Smooth muscle cell (in vitro differentiated cells): ENCODE measurements around the gene BBS9. TPM values are rescaled to one million over a fixed set of nuclear protein-coding genes. Genes with fewer than 3 reads are reported as not detected.

ENCODE experiments used
- DNase-seq: peaks from one replicate; lab custom pipeline; 2025; ENCODE audit not compliant: unreplicated experiment; lab: John Stamatoyannopoulos, UW
- H2AFZ ChIP-seq: fragments of 200-600 bp; sonication (generic); 2 replicates; pipeline ENCODE4 v1.6.0; 2016; ENCODE audit warnings: antibody characterized with exemption, low read depth, mild to moderate bottlenecking
- H3F3A ChIP-seq: fragments of 200-600 bp; sonication (generic); 2 replicates; pipeline ENCODE4 v1.6.0; 2017; ENCODE audit warnings: antibody characterized with exemption, low read depth
- H3K27ac ChIP-seq: fragments of 200-600 bp; sonication (generic); 2 replicates; pipeline ENCODE4 v1.5.1; 2016; ENCODE audit warnings: low read depth, mild to moderate bottlenecking
- H3K27me3 ChIP-seq: fragments of 200-600 bp; sonication (generic); 2 replicates; pipeline ENCODE4 v1.6.1; 2016; ENCODE audit warnings: low read depth, mild to moderate bottlenecking
- H3K36me3 ChIP-seq: fragments of 200-600 bp; sonication (generic); 2 replicates; pipeline ENCODE4 v1.5.1; 2016; ENCODE audit warnings: low read depth
- H3K4me1 ChIP-seq: fragments of 200-600 bp; sonication (generic); 2 replicates; pipeline ENCODE4 v1.5.1; 2016; ENCODE audit warnings: low read depth
- H3K4me2 ChIP-seq: fragments of 200-600 bp; sonication (generic); 2 replicates; pipeline ENCODE4 v1.6.0; 2016; ENCODE audit warnings: mild to moderate bottlenecking
- H3K4me3 ChIP-seq: fragments of 200-600 bp; sonication (generic); 2 replicates; pipeline ENCODE4 v1.5.1; 2016; ENCODE audit warnings: mild to moderate bottlenecking
- H3K79me2 ChIP-seq: fragments of 200-600 bp; sonication (generic); 2 replicates; pipeline ENCODE4 v1.6.0; 2016; ENCODE audit warnings: low read depth, mild to moderate bottlenecking
- H3K9ac ChIP-seq: fragments of 200-600 bp; sonication (generic); 2 replicates; pipeline ENCODE4 v1.6.0; 2016; ENCODE audit warnings: low read depth
- H3K9me3 ChIP-seq: fragments of 200-600 bp; sonication (generic); replicated peaks from 2 replicates; pipeline ENCODE4 v1.5.1; 2016; ENCODE audit warnings: low read depth
- H4K20me1 ChIP-seq: fragments of 200-600 bp; sonication (generic); 2 replicates; pipeline ENCODE4 v1.6.0; 2016; ENCODE audit warnings: low read depth
- CTCF ChIP-seq: fragments of 200-600 bp; sonication (generic); IDR thresholded peaks from 2 replicates; pipeline ENCODE4 v1.5.1; 2017; ENCODE audit warnings: borderline replicate concordance, mild to moderate bottlenecking, antibody characterized with exemption; ENCODE audit not compliant: insufficient read depth, poor library complexity, severe bottlenecking
- WGBS: methylation state at CpG from one replicate; pipeline ENCODE4 v1.1.7; 2016; ENCODE audit warnings: low lambda C conversion rate; 5-methylcytosine and 5-hydroxymethylcytosine counted together
- polyA plus RNA-seq: library from polyadenylated mRNA; unstranded; fragments of >200 nt; fragmentation: Nextera tagmentation; extraction: Ambion mirVana; gene quantifications from 2 replicates; pipeline ENCODE4 v1.2.1, GENCODE V29; 2016
- total RNA-seq: library from RNA; depleted of rRNA; stranded (reverse); fragments of >200 nt; gene quantifications from 2 replicates; pipeline ENCODE4 v1.2.3, GENCODE V29; 2014

Gene BBS9
- total and polyA plus RNA-seq, 2 experiments from 2014 or later = 12.8 to 19.6 TPM

- Histone ChIP-seq H3K36me3 (no peaks in the 10 kb centered on the region), H3K27me3 (no peaks in the 10 kb centered on the region), H2AFZ (no peak overlapping the region), H3K9ac (no peak overlapping the region), H3K4me3 (no peak overlapping the region), H3F3A (no peaks in the 10 kb centered on the region), H3K4me2 (no peak overlapping the region), H3K27ac (no peak overlapping the region), H3K4me1 (no peaks in the 10 kb centered on the region), H3K79me2 (no peaks in the 10 kb centered on the region), H3K9me3 (no peaks in the 10 kb centered on the region), H4K20me1 (no peaks in the 10 kb centered on the region)
- no peak for DNase-seq
- no peak for TF ChIP-seq CTCF
These were observed 266.0 kb downstream of the BBS9 start for GRCh38 chr7:33395340-33395739.

GRCh38 chr7:33399528-33400213 is 270.3 kb downstream of the BBS9 start:
- TF ChIP-seq CTCF = no peak
- H3K27me3 ChIP-seq = no peaks in the 10 kb centered on the region

GRCh38 chr7:33400214-33400538 is 270.8 kb downstream of the BBS9 start:
- H3F3A ChIP-seq = no peaks in the 10 kb centered on the region
- no peaks in the 10 kb centered on the region for H4K20me1 ChIP-seq
- 91% methylated on average over 1 of the region's 1 CpG for WGBS
- DNase-seq = no peak
- H3K27ac ChIP-seq = no peak overlapping the region
- H3K36me3 ChIP-seq = no peaks in the 10 kb centered on the region
- no peak overlapping the region for H3K4me2 ChIP-seq
- no peak overlapping the region for H3K9ac ChIP-seq
- no peak overlapping the region for H2AFZ ChIP-seq
- no peaks in the 10 kb centered on the region for H3K27me3 ChIP-seq
- no peak overlapping the region for H3K4me3 ChIP-seq
- no peaks in the 10 kb centered on the region for H3K4me1 ChIP-seq
- H3K79me2 ChIP-seq = no peaks in the 10 kb centered on the region
- TF ChIP-seq CTCF = no peak
- no peaks in the 10 kb centered on the region for H3K9me3 ChIP-seq

More at GRCh38 chr7:33399528-33400213, 270.3 kb downstream of the BBS9 start:
- Histone ChIP-seq H3K79me2 (no peaks in the 10 kb centered on the region), H2AFZ (no peak overlapping the region), H3K9me3 (no peaks in the 10 kb centered on the region), H3K36me3 (no peaks in the 10 kb centered on the region), H3K4me1 (no peaks in the 10 kb centered on the region), H3K9ac (no peak overlapping the region), H3K4me3 (no peak overlapping the region), H3K27ac (no peak overlapping the region), H4K20me1 (no peaks in the 10 kb centered on the region), H3K4me2 (no peak overlapping the region), H3F3A (no peaks in the 10 kb centered on the region)
- 91% methylated on average over 3 of the region's 3 CpGs for WGBS
- no peak for DNase-seq

- no peaks in the 10 kb centered on the region for H4K20me1 ChIP-seq
- H3K27me3 ChIP-seq = no peaks in the 10 kb centered on the region
- H3K4me2 ChIP-seq = no peak overlapping the region
- WGBS = 81% methylated on average over 1 of the region's 1 CpG
- no peak overlapping the region for H2AFZ ChIP-seq
- H3K9me3 ChIP-seq = no peaks in the 10 kb centered on the region
- H3K4me3 ChIP-seq = no peak overlapping the region
- H3F3A ChIP-seq = no peaks in the 10 kb centered on the region
- no peaks in the 10 kb centered on the region for H3K79me2 ChIP-seq
- no peaks in the 10 kb centered on the region for H3K4me1 ChIP-seq
- DNase-seq = no peak
- TF ChIP-seq CTCF = no peak
- H3K27ac ChIP-seq = no peak overlapping the region
- no peaks in the 10 kb centered on the region for H3K36me3 ChIP-seq
- no peak overlapping the region for H3K9ac ChIP-seq
These were observed 280.9 kb downstream of the BBS9 start for GRCh38 chr7:33410266-33410665.
